ENCODE results near the gene SMARCAD1.

The SMARCAD1 gene

DNA sequence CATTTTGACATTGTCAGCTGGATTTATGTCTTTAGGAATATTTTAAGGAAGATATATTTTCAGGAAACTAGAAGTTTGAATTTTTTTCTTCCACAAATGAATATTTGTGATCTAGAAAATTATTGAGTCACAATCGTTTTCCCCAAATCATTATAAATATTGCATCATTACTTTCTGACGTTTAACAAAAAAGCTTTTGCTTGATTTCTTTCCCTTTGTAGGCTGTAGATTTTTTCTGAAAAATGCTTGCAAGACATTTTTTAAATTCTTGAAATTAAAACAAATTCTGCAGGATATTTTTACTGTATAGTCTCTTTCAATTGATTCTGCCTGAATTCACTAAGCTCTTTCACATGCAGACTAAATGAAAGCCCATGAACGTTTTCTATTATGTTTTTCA, 4.9 kb upstream of the SMARCAD1 start:
- Histone ChIP-seq H3K36me3 (ENCODE audit: control insufficient read depth, low read depth, low read length) (no peaks in the 10 kb centered on the region), H3K4me3 (ENCODE audit: low read length) (no peak overlapping the region), H3K27me3 (ENCODE audit: control insufficient read depth, insufficient read depth, low read length) (no peaks in the 10 kb centered on the region), H3K9me3 (ENCODE audit: control insufficient read depth, low read depth, low read length) (no peaks in the 10 kb centered on the region), H3K4me1 (ENCODE audit: control insufficient read depth, low read depth, low read length) (no peaks in the 10 kb centered on the region), H3K27ac (ENCODE audit: low read length) (no peak overlapping the region), H3K9ac (ENCODE audit: low read length) (no peak overlapping the region)

DNA sequence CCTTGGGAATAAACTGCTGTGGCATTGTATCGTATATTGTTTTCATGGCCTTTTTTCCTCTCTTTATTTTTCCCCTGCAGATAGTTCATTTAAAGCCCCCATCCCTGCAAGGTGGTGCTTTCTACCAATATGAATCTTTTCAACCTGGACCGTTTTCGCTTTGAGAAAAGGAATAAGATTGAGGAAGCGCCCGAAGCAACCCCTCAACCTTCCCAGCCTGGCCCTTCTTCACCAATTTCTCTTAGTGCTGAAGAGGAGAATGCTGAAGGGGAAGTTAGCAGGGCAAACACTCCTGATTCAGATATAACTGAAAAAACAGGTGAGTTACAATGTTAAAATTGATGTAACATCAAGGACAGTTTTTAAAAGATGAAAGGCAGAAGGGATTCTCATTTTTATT, 601 bp downstream of the SMARCAD1 start:
- peak overlapping the region; percentile 65 for H3K4me3 ChIP-seq (ENCODE audit: low read length)
- no peaks in the 10 kb centered on the region for H3K9me3 ChIP-seq (ENCODE audit: control insufficient read depth, low read depth, low read length)
- peaks cover 28% of the 10 kb centered on the region for H3K36me3 ChIP-seq (ENCODE audit: control insufficient read depth, low read depth, low read length)
- H3K9ac ChIP-seq (ENCODE audit: low read length): peak overlapping the region; percentile 82
- H3K4me1 ChIP-seq (ENCODE audit: control insufficient read depth, low read depth, low read length): peaks cover 7% of the 10 kb centered on the region
- no peaks in the 10 kb centered on the region for H3K27me3 ChIP-seq (ENCODE audit: control insufficient read depth, insufficient read depth, low read length)
- H3K27ac ChIP-seq (ENCODE audit: low read length): peak overlapping the region; percentile 88

DNA sequence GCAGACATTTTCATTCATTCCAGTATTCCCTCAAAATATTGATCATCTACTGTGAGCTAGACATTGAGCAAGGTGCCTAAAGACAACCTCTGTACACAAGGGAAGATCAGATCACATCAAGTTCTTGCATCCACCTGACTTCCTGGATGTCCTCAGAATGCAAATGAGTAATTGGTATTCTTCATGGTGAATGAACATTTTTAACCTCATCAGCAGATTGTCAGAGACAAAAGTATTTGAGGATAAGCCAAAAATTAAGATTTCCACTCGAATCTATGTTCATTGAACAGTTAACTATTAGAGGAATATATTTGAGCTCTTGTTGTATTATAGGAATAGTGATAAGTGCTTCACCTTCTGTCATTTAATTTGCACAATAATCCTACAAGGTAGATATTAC, 1.3 kb downstream of the SMARCAD1 start:
- peak overlapping the region; percentile 65 for H3K4me3 ChIP-seq (ENCODE audit: low read length)
- H3K27ac ChIP-seq (ENCODE audit: low read length): no peak overlapping the region
- H3K36me3 ChIP-seq (ENCODE audit: control insufficient read depth, low read depth, low read length): peaks cover 34% of the 10 kb centered on the region
- H3K9me3 ChIP-seq (ENCODE audit: control insufficient read depth, low read depth, low read length): no peaks in the 10 kb centered on the region
- peak overlapping the region; percentile 82 for H3K9ac ChIP-seq (ENCODE audit: low read length)
- no peaks in the 10 kb centered on the region for H3K27me3 ChIP-seq (ENCODE audit: control insufficient read depth, insufficient read depth, low read length)
- H3K4me1 ChIP-seq (ENCODE audit: control insufficient read depth, low read depth, low read length): peaks cover 7% of the 10 kb centered on the region

DNA sequence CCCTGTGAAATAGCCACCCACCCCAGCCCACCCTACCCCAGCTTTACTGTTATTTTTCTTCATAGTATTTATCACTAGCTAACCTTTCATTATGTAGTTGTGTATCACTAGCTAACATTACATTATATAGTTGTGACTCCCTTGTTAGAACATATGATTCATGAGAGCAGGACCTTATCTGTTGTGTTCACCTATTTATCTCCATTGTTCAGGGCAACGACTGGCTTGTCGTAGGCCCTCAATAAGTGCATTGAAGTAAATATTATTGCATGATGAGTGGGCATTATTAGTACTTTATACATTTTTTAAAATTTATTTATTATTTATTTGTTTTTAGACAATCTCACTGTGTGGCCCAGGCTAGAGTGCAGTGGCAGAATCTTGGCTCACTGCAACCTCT, 4.2 kb downstream of the SMARCAD1 start:
- no peak overlapping the region for H3K9ac ChIP-seq (ENCODE audit: low read length)
- peaks cover 7% of the 10 kb centered on the region for H3K4me1 ChIP-seq (ENCODE audit: control insufficient read depth, low read depth, low read length)
- H3K36me3 ChIP-seq (ENCODE audit: control insufficient read depth, low read depth, low read length): peaks cover 48% of the 10 kb centered on the region

GRCh38 chr4:94214703-94215319, 7.1 kb downstream of the SMARCAD1 start:
- Histone ChIP-seq H3K36me3 (ENCODE audit: control insufficient read depth, low read depth, low read length) (peaks cover 56% of the 10 kb centered on the region), H3K4me1 (ENCODE audit: control insufficient read depth, low read depth, low read length) (no peaks in the 10 kb centered on the region), H3K27me3 (ENCODE audit: control insufficient read depth, insufficient read depth, low read length) (no peaks in the 10 kb centered on the region), H3K4me3 (ENCODE audit: low read length) (no peak overlapping the region), H3K27ac (ENCODE audit: low read length) (no peak overlapping the region), H3K9ac (ENCODE audit: low read length) (no peak overlapping the region), H3K9me3 (ENCODE audit: control insufficient read depth, low read depth, low read length) (no peaks in the 10 kb centered on the region)

More for the DNA sequence above, 4.2 kb downstream of the SMARCAD1 start:
- Histone ChIP-seq H3K4me3 (ENCODE audit: low read length) (no peak overlapping the region), H3K27ac (ENCODE audit: low read length) (no peak overlapping the region), H3K27me3 (ENCODE audit: control insufficient read depth, insufficient read depth, low read length) (no peaks in the 10 kb centered on the region), H3K9me3 (ENCODE audit: control insufficient read depth, low read depth, low read length) (no peaks in the 10 kb centered on the region)

- Histone ChIP-seq H3K27ac (ENCODE audit: low read length) (no peak overlapping the region), H3K27me3 (ENCODE audit: control insufficient read depth, insufficient read depth, low read length) (no peaks in the 10 kb centered on the region), H3K9me3 (ENCODE audit: control insufficient read depth, low read depth, low read length) (no peaks in the 10 kb centered on the region), H3K9ac (ENCODE audit: low read length) (no peak overlapping the region), H3K4me1 (ENCODE audit: control insufficient read depth, low read depth, low read length) (no peaks in the 10 kb centered on the region), H3K36me3 (ENCODE audit: control insufficient read depth, low read depth, low read length) (peaks cover 58% of the 10 kb centered on the region), H3K4me3 (ENCODE audit: low read length) (no peak overlapping the region)
These were observed 8.7 kb downstream of the SMARCAD1 start for GRCh38 chr4:94216394-94216793.

DNA sequence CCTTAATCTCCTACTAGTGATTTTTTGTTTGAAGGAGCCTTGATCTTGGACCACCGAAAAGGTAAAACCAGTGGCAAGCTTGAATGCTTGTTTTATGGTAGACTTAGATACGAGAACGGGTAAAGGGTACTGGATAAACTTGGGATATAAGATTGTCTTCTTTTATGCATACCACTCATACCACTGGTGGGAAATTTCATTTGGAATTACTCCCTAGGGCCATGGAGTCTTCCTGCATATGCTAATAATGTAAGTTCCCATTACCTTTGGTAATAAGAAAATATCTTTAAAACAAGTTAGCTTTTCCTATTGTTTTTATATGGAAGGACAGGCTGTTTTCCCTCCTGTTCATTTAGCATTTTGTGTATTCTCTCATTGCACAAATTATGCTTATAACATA, 11.7 kb downstream of the SMARCAD1 start:
- Histone ChIP-seq H3K9me3 (ENCODE audit: control insufficient read depth, low read depth, low read length) (no peaks in the 10 kb centered on the region), H3K4me3 (ENCODE audit: low read length) (no peak overlapping the region), H3K9ac (ENCODE audit: low read length) (no peak overlapping the region), H3K27me3 (ENCODE audit: control insufficient read depth, insufficient read depth, low read length) (no peaks in the 10 kb centered on the region), H3K27ac (ENCODE audit: low read length) (no peak overlapping the region), H3K36me3 (ENCODE audit: control insufficient read depth, low read depth, low read length) (peaks cover 39% of the 10 kb centered on the region), H3K4me1 (ENCODE audit: control insufficient read depth, low read depth, low read length) (no peaks in the 10 kb centered on the region)

- H3K4me3 ChIP-seq (ENCODE audit: low read length): no peak overlapping the region
- no peaks in the 10 kb centered on the region for H3K27me3 ChIP-seq (ENCODE audit: control insufficient read depth, insufficient read depth, low read length)
- no peaks in the 10 kb centered on the region for H3K4me1 ChIP-seq (ENCODE audit: control insufficient read depth, low read depth, low read length)
- H3K9me3 ChIP-seq (ENCODE audit: control insufficient read depth, low read depth, low read length): no peaks in the 10 kb centered on the region
- peaks cover 28% of the 10 kb centered on the region for H3K36me3 ChIP-seq (ENCODE audit: control insufficient read depth, low read depth, low read length)
- H3K27ac ChIP-seq (ENCODE audit: low read length): no peak overlapping the region
- no peak overlapping the region for H3K9ac ChIP-seq (ENCODE audit: low read length)
These were observed 14.3 kb downstream of the SMARCAD1 start for GRCh38 chr4:94221916-94222315.

DNA sequence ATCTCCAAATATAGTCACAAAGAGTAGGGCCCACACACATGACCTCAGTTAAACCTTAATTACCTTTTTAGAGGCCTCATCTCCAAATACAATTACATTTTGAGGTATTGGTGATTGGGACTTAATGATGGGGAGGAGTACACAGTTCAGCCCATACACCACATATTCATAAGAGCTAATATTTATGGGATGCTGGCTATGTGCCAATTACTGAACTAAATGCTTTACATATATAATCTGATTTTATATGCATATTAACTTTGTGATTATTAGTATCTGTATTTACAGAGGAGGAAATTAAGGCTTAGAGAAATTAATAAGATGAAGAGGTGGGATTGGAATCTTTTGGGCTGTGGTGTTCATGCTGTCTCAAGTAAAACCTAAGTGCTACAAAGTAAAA, 17.8 kb downstream of the SMARCAD1 start:
- H3K4me3 ChIP-seq (ENCODE audit: low read length): no peak overlapping the region
- H3K4me1 ChIP-seq (ENCODE audit: control insufficient read depth, low read depth, low read length): no peaks in the 10 kb centered on the region
- H3K9me3 ChIP-seq (ENCODE audit: control insufficient read depth, low read depth, low read length): no peaks in the 10 kb centered on the region
- no peaks in the 10 kb centered on the region for H3K27me3 ChIP-seq (ENCODE audit: control insufficient read depth, insufficient read depth, low read length)
- H3K36me3 ChIP-seq (ENCODE audit: control insufficient read depth, low read depth, low read length): peaks cover 36% of the 10 kb centered on the region
- H3K9ac ChIP-seq (ENCODE audit: low read length): no peak overlapping the region
- H3K27ac ChIP-seq (ENCODE audit: low read length): no peak overlapping the region

- H3K4me3 ChIP-seq (ENCODE audit: low read length): no peak overlapping the region
- no peaks in the 10 kb centered on the region for H3K9me3 ChIP-seq (ENCODE audit: control insufficient read depth, low read depth, low read length)
- H3K36me3 ChIP-seq (ENCODE audit: control insufficient read depth, low read depth, low read length): peaks cover 39% of the 10 kb centered on the region
- no peaks in the 10 kb centered on the region for H3K27me3 ChIP-seq (ENCODE audit: control insufficient read depth, insufficient read depth, low read length)
- H3K4me1 ChIP-seq (ENCODE audit: control insufficient read depth, low read depth, low read length): no peaks in the 10 kb centered on the region
- no peak overlapping the region for H3K9ac ChIP-seq (ENCODE audit: low read length)
- no peak overlapping the region for H3K27ac ChIP-seq (ENCODE audit: low read length)
These were observed 19.1 kb downstream of the SMARCAD1 start for GRCh38 chr4:94226763-94227162.

DNA sequence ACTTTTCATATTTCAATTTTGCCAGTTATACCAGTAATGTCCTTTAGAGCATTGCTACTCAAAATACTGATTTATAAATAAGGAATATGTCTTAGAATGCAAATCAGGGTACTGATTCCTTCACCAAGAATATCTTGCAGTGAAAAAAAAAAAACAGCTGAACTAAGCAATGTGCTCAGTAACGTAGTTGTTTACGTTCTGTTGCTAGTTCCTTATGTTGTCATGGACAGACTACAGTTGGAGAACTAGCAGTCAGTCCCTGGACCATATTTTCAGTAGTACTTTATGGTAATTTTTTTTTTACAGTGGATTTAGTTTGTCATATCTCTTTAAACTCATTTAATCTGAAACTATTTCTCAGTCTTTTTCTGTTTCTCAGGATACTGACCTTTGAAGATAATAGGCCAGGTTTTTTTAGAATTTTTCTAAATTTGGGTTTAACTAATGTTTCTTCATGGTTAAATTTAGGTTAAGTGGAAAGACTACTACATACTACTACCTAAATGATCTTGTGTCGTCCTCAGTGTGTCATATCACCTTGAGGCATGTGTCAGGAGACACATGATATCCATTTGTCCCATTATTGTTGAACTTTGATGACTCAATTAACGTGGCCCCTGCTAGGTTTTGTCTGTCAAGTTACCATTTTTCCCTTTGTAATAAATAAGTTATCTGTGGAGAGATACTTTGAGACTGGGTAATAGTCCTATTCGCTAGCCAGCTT, 21.0 kb downstream of the SMARCAD1 start:
- no peaks in the 10 kb centered on the region for H3K4me1 ChIP-seq (ENCODE audit: control insufficient read depth, low read depth, low read length)
- no peak overlapping the region for H3K9ac ChIP-seq (ENCODE audit: low read length)
- H3K4me3 ChIP-seq (ENCODE audit: low read length): no peak overlapping the region
- no peaks in the 10 kb centered on the region for H3K27me3 ChIP-seq (ENCODE audit: control insufficient read depth, insufficient read depth, low read length)
- H3K27ac ChIP-seq (ENCODE audit: low read length): no peak overlapping the region
- peaks cover 44% of the 10 kb centered on the region for H3K36me3 ChIP-seq (ENCODE audit: control insufficient read depth, low read depth, low read length)
- no peaks in the 10 kb centered on the region for H3K9me3 ChIP-seq (ENCODE audit: control insufficient read depth, low read depth, low read length)

- H3K4me1 ChIP-seq (ENCODE audit: control insufficient read depth, low read depth, low read length): no peaks in the 10 kb centered on the region
- H3K9me3 ChIP-seq (ENCODE audit: control insufficient read depth, low read depth, low read length): no peaks in the 10 kb centered on the region
- H3K9ac ChIP-seq (ENCODE audit: low read length): no peak overlapping the region
- peaks cover 70% of the 10 kb centered on the region for H3K36me3 ChIP-seq (ENCODE audit: control insufficient read depth, low read depth, low read length)
- no peak overlapping the region for H3K27ac ChIP-seq (ENCODE audit: low read length)
- H3K4me3 ChIP-seq (ENCODE audit: low read length): no peak overlapping the region
- no peaks in the 10 kb centered on the region for H3K27me3 ChIP-seq (ENCODE audit: control insufficient read depth, insufficient read depth, low read length)
These were observed 24.9 kb downstream of the SMARCAD1 start for GRCh38 chr4:94232519-94232918.

Data from iPS-18a (cell line).